Suprapubic skin (tissue), 4 donors: ENCODE results near the gene IL20RA. TPM values are rescaled to one million over a fixed set of nuclear protein-coding genes. Genes with fewer than 3 reads are reported as not detected.
"Not testable (repeated sequence)": the region's sequence is repeated elsewhere in the genome, so short reads cannot be mapped to it uniquely, and the experiment has no call there.

Experiments used
- DNase-seq, 2 donors: peaks; one replicate each; pipeline ENCODE4 v3.0.0-alpha.2; 2019; ENCODE audit warnings: low spot score in 2 of 2
- H3K27ac ChIP-seq: fragments of 200-600 bp; sonication (generic); one replicate; pipeline ENCODE4 v1.5.1; 2019
- H3K27me3 ChIP-seq: fragments of 200-600 bp; sonication (generic); one replicate; pipeline ENCODE4 v1.5.1; 2019
- H3K36me3 ChIP-seq: fragments of 200-600 bp; sonication (generic); one replicate; pipeline ENCODE4 v1.5.1; 2019
- H3K4me1 ChIP-seq: fragments of 200-600 bp; sonication (generic); one replicate; pipeline ENCODE4 v1.5.1; 2019
- H3K4me3 ChIP-seq: fragments of 200-600 bp; sonication (generic); one replicate; pipeline ENCODE4 v1.5.1; 2019; ENCODE audit warnings: mild to moderate bottlenecking
- H3K9me3 ChIP-seq: fragments of 200-600 bp; sonication (generic); one replicate; pipeline ENCODE4 v1.5.1; 2019
- CTCF ChIP-seq, 2 donors: fragments of 200-600 bp in 1 of 2; fragments of 450-650 bp in 1 of 2; sonication (generic) in 1 of 2; IDR thresholded peaks; one replicate each; pipeline ENCODE4 v1.5.1; 2016 to 2019; ENCODE audit warnings: antibody characterized with exemption in 2 of 2, mild to moderate bottlenecking in 1 of 2, moderate library complexity in 1 of 2
- EP300 ChIP-seq: sonication (generic); formaldehyde crosslinking; IDR thresholded peaks from one replicate; pipeline ENCODE4 v1.6.1; 2017; ENCODE audit warnings: antibody characterized with exemption
- POLR2A ChIP-seq, 2 donors: fragments of 450-650 bp; IDR thresholded peaks; one replicate each; pipeline ENCODE4 v1.6.1; 2017; ENCODE audit warnings: antibody characterized with exemption in 2 of 2, mild to moderate bottlenecking in 2 of 2, moderate library complexity in 2 of 2
- POLR2AphosphoS5 ChIP-seq, 3 donors: sonication (generic); formaldehyde crosslinking; IDR thresholded peaks; one replicate each; pipeline ENCODE4 v1.6.1; 2017; ENCODE audit warnings: antibody characterized with exemption in 3 of 3
- WGBS: methylation state at CpG from one replicate; pipeline ENCODE4 v1.1.5; 2018; 5-methylcytosine and 5-hydroxymethylcytosine counted together
- total RNA-seq, 4 donors: library from RNA; depleted of rRNA; stranded (reverse); fragments of >200 nt; gene quantifications; one replicate each; pipeline ENCODE4 v1.1.0, GENCODE V29; 2016

IL20RA gene
- total RNA-seq, 4 donors from 2014 or later: 64.4 to 88.8 (median 72.2) TPM

DNA sequence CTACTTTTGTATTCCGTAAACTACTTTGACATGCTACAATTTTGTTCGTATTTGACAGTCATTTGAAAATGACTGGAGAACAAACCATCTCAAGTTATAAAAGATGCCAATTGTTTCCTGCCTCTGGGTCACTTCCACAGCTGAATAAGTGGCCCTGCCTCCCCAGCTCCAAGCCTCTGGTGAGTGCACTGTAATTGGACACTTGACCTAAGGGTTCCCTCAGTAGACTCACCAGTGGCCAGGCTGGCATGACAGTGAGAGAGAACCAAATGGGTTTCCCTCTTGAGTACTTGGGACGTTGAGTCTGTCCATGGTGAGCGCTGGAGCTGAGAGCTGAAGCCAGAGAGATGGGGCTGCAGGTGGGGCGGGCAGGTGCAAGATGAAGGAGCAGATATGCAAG lies 65.6 kb downstream of the IL20RA start:
- Histone ChIP-seq H3K4me1 (peaks cover 13% of the 10 kb centered on the region), H3K9me3 (no peaks in the 10 kb centered on the region), H3K4me3 (no peak overlapping the region), H3K27me3 (no peaks in the 10 kb centered on the region), H3K27ac (no peak overlapping the region), H3K36me3 (no peaks in the 10 kb centered on the region)
- 78% methylated on average over 4 of the region's 5 CpGs for WGBS
- no peak for DNase-seq
- TF ChIP-seq CTCF (IDR thresholded peaks at IDR 0.05): no peak
- TF ChIP-seq POLR2AphosphoS5 (IDR thresholded peaks at IDR 0.05): no peak
- no peak for TF ChIP-seq EP300
- no peak for TF ChIP-seq POLR2A (IDR thresholded peaks at IDR 0.05)

DNA sequence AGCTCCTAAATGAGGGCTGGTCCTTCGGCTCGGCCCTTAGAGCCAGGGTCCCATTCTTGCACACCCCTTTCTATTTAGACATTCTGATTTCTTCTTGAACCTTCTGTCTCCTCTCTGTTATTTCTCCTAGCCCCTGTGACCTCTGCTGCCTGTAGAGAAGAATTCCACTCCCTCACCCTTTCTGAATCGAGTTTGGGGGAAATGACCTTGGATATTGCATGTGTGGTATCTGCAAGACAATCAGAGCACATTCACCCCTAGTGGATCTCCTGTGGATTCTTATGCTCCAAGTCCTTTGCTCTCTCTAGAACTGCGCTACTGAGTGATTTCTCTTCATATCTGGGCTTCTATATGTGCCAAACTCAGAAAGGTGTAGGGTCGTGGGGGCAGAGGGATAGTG lies 67.7 kb downstream of the IL20RA start:
- no peak for DNase-seq
- Histone ChIP-seq H3K4me3 (no peak overlapping the region), H3K4me1 (peaks cover 3% of the 10 kb centered on the region), H3K27me3 (no peaks in the 10 kb centered on the region), H3K27ac (no peak overlapping the region), H3K36me3 (no peaks in the 10 kb centered on the region), H3K9me3 (no peaks in the 10 kb centered on the region)
- TF ChIP-seq EP300 (no peak), POLR2AphosphoS5 (IDR thresholded peaks at IDR 0.05) (no peak), POLR2A (IDR thresholded peaks at IDR 0.05) (no peak), CTCF (IDR thresholded peaks at IDR 0.05) (no peak)
- WGBS: 80% methylated on average over 5 of the region's 5 CpGs

DNA sequence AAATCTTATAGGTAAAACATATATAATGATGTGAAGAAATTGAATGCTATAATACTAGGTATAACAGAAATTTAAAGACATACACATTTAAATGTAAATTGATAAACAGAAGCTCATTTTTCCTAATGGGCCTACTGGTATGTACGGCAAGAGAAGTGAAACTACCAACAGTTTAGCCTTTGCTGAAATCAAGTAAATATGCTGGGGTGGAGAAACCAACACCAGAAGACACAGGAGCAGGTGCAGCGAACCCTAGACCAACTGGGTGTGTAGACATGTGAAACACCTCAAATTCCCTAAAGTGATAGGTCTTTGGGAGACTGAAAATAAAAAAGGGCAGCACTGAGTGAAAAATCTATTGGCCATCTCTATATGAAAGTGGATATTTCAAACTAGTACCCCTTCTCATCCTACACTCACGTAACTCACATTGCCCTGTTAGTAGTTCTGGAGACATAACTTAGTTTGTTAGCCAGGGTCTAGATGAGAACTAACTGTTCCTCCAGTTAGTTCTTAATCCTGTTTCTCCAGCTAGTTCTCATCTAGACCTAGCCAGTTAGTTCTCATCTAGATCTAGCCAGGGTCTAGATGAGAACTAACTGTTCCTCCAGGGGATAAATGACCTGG lies 69.6 kb downstream of the IL20RA start:
- no peak for DNase-seq
- no peaks in the 10 kb centered on the region for H3K36me3 ChIP-seq
- H3K27ac ChIP-seq: no peak overlapping the region
- no peak overlapping the region for H3K4me3 ChIP-seq
- TF ChIP-seq EP300: no peak
- TF ChIP-seq POLR2AphosphoS5 (IDR thresholded peaks at IDR 0.05): no peak
- no peaks in the 10 kb centered on the region for H3K27me3 ChIP-seq
- H3K4me1 ChIP-seq: peaks cover 7% of the 10 kb centered on the region
- H3K9me3 ChIP-seq: no peaks in the 10 kb centered on the region
- 89% methylated on average over 3 of the region's 3 CpGs for WGBS

DNA sequence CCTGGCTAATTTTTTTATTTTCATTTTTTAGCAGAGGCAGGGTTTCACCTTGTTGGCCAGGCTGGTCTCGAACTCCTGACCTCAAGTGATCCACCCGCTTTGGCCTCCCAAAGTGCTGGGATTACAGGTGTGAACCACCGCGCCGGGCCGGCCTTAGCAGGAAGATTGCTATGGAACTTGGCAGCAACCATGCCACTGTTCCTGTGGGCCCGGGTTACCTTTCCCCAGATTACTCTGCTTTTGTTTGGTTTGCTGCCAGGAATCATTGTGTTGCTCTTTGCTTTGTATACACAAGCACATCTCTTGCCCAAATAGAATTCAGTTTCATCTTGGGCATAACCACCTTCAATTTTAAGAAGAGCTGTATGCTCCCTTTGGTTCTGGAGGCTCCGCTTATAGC lies 71.0 kb downstream of the IL20RA start:
- H3K4me3 ChIP-seq, H3K4me1 ChIP-seq, H3K27me3 ChIP-seq, DNase-seq, H3K9me3 ChIP-seq, H3K27ac ChIP-seq, H3K36me3 ChIP-seq: not testable (repeated sequence)
- WGBS: 89% methylated on average over 8 of the region's 8 CpGs

DNA sequence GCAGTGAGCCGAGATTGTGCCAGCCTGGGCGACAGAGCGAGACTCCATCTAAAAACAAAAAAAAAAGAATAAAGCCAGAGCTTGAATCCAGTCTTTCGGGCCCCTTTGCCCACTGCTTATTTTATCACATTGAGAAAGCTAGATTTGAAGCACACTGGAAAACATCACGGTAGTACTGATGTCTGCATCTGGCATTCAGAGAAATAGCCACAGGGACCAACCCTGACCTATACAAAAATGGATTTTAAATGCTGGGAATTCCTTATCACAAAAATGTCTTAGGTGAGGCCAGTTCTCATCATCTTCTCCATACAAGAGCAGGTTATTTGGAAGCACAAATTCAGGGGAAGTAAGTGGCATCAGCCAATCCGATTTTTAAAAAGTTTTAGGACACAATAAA lies 73.2 kb downstream of the IL20RA start:
- WGBS: 93% methylated on average over 6 of the region's 6 CpGs
- Histone ChIP-seq H3K36me3 (no peaks in the 10 kb centered on the region), H3K9me3 (no peaks in the 10 kb centered on the region), H3K4me3 (no peak overlapping the region), H3K27me3 (no peaks in the 10 kb centered on the region), H3K4me1 (peaks cover 17% of the 10 kb centered on the region), H3K27ac (no peak overlapping the region)
- no peak for TF ChIP-seq POLR2AphosphoS5 (IDR thresholded peaks at IDR 0.05)
- no peak for TF ChIP-seq EP300
- no peak for TF ChIP-seq CTCF (IDR thresholded peaks at IDR 0.05)
- TF ChIP-seq POLR2A (IDR thresholded peaks at IDR 0.05): no peak
- DNase-seq: no peak

DNA sequence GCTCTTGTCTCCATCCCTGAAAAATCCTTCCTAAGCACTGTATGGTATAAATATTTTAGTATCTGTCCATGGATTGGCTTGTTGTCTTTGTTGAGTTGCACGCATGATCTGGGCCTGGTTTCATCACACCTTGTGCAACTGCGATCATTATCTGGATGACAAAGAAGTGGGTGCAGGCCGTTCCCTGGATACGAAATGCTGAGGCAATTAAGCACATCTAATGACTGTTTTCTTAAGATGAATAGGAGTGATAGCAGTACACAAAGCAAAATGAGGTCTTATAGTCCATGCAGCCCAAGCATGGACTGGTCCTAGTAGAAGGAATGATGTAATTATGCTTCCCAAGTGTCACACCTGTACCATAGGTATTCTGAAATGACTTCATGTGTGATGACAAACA lies 74.8 kb downstream of the IL20RA start:
- no peak for DNase-seq
- Histone ChIP-seq H3K27ac (peak overlapping the region; percentile 88), H3K36me3 (no peaks in the 10 kb centered on the region), H3K27me3 (no peaks in the 10 kb centered on the region), H3K4me3 (no peak overlapping the region), H3K9me3 (no peaks in the 10 kb centered on the region), H3K4me1 (peaks cover 17% of the 10 kb centered on the region)
- TF ChIP-seq EP300: no peak
- no peak for TF ChIP-seq POLR2A (IDR thresholded peaks at IDR 0.05)
- TF ChIP-seq POLR2AphosphoS5 (IDR thresholded peaks at IDR 0.05): peak in 2 of 3 donors; percentile 44 to 45
- TF ChIP-seq CTCF (IDR thresholded peaks at IDR 0.05): no peak
- WGBS: 73% methylated on average over 4 of the region's 4 CpGs
